Upper lobe of left lung (tissue), 6 donors: Measurements from ENCODE around the gene FEM1A. TPM values are rescaled to one million over a fixed set of nuclear protein-coding genes. Genes with fewer than 3 reads are reported as not detected.
"Not testable (repeated sequence)": the region's sequence is repeated elsewhere in the genome, so short reads cannot be mapped to it uniquely, and the experiment has no call there.

Experiments
- ATAC-seq, 2 donors: fragments of 200-7000 bp; cut with Tn5 transposase; one replicate each; pipeline ENCODE4 v1.9.1; 2022; ENCODE audit warnings: mild to moderate bottlenecking in 2 of 2, moderate library complexity in 2 of 2; ENCODE audit not compliant: low FRiP score in 2 of 2
- DNase-seq, 2 donors: peaks; one replicate each; pipeline ENCODE4 v3.0.0-alpha.2; 2019 to 2020
- H3K27ac ChIP-seq, 4 donors: fragments of 200-600 bp; sonication (generic); one replicate each; pipeline ENCODE4 v1.5.1; 2016 to 2019
- H3K27me3 ChIP-seq, 4 donors: fragments of 200-600 bp; sonication (generic); one replicate each; pipeline ENCODE4 v1.5.1; 2017 to 2019
- H3K36me3 ChIP-seq, 4 donors: fragments of 200-600 bp; sonication (generic); one replicate each; pipeline ENCODE4 v1.5.1; 2016 to 2019
- H3K4me1 ChIP-seq, 4 donors: fragments of 200-600 bp; sonication (generic); one replicate each; pipeline ENCODE4 v1.5.1; 2018 to 2019
- H3K4me3 ChIP-seq, 4 donors: fragments of 200-600 bp; sonication (generic); one replicate each; pipeline ENCODE4 v1.5.1; 2017 to 2019; ENCODE audit warnings: mild to moderate bottlenecking in 2 of 4, moderate library complexity in 1 of 4
- H3K9me3 ChIP-seq, 4 donors: fragments of 200-600 bp; sonication (generic); one replicate each; pipeline ENCODE4 v1.5.1; 2018 to 2019
- EP300 ChIP-seq, 4 donors: sonication (generic); formaldehyde crosslinking; IDR thresholded peaks; one replicate each; pipeline ENCODE4 v1.5.1; 2017; ENCODE audit warnings: antibody characterized with exemption in 4 of 4, control low read depth in 2 of 4
- POLR2A ChIP-seq, 4 donors: fragments of 450-650 bp; IDR thresholded peaks; one replicate each; pipeline ENCODE4 v1.5.1; 2016 to 2017; ENCODE audit warnings: antibody characterized with exemption in 4 of 4, mild to moderate bottlenecking in 2 of 4
- POLR2AphosphoS5 ChIP-seq, 2 donors: sonication (generic); formaldehyde crosslinking; IDR thresholded peaks; one replicate each; pipeline ENCODE4 v1.5.1; 2017; ENCODE audit warnings: antibody characterized with exemption in 2 of 2
- WGBS, 2 donors: methylation state at CpG; one replicate each; pipeline ENCODE4 v1.1.5; 2017 to 2018; 5-methylcytosine and 5-hydroxymethylcytosine counted together
- total RNA-seq, 6 donors: library from RNA; depleted of rRNA in 4 of 6; stranded (reverse); fragments of >200 nt in 4 of 6; gene quantifications; one replicate each; pipeline versions ENCODE4 v1.1.0 to v1.2.1, GENCODE V29; 2016 to 2021
- TF ChIP-seq, protein P1 (sequence below), 6 experiments: fragments of 450-650 bp in 4 of 6; fragments of 200-600 bp in 2 of 6; sonication (generic) in 2 of 6; IDR thresholded peaks; one replicate each; pipeline ENCODE4 v1.5.1; 2016 to 2019; ENCODE audit warnings: antibody characterized with exemption in 6 of 6
- donor health status: DM: no; HTN: no; CAD: no; lungs with moderate emphysema.
- donor health status: DM: no; HTN: yes; CAD: no; lungs with severe emphysema.

Gene FEM1A
- total RNA-seq, 6 donors from 2014 or later = 15.6 to 22.2 (median 16.0) TPM

DNA sequence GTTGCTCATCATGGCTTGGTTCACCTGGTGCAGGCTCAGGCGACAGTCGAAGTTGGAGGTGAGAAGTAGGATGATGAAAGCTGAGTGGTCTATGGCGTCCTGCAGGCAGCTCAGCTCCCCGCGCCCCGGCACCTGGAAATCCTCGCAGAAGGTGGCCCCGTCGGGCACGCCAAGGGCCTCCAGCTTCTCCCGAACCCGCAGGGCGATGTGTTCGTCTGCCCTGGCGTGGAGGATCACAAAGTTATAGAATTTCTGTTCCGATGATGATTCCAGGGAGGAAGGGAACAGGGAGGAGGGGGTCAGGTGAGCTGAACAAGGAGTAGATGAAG is 25.4 kb downstream of the FEM1A start:
- DNase-seq (peak in 1 of 2 donors; percentile 73), ATAC-seq (no peak)
- WGBS, 2 donors = 95% methylated on average over 14 to 16 of the region's 16 CpGs

DNA sequence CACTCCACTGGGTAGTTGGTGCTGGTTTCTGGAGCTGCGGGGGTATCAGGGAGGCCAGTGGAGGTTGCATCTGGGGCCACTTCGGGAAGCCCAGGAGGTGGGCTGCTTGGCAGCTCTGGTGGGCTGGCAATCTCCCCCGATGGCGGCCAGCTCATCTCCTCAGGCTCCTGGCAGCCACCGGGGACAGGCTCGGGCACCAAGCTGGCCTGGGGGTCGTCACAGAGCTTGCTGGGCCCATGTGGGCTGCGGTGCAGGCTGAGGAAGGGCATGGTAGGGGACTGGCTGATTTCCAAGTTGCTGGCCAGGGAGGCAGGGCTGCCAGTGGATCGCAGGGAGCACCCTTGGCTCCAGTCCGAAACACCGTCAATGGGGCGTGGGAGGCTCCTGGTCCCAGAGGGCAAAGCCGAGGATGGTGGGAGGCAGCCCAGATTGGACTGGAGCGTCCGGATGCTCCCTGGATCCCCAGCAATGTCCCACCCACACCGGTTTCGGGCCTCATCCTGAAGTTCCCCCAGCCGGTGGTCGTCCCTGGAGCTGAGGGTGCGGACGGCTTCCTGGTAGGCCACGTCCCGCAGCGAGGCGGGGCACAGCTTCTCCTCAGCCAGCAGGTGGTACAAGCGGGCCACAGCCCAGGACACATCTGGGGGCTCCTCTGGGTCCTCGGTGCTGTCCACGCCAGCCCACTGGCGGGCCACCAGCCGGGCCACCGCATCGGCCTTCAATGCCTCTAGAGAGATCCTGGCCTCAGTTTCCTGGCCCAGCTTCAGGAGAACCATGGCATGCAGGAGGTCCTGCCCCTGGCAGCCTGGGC is 26.1 kb downstream of the FEM1A start:
- Histone ChIP-seq H3K4me3 (no peak overlapping the region), H3K27ac (no peak overlapping the region), H3K4me1 (peaks cover 18 to 35% (median 28%) of the 10 kb centered on the region in 4 donors), H3K27me3 (no peaks in the 10 kb centered on the region), H3K9me3 (no peaks in the 10 kb centered on the region), H3K36me3 (peaks cover 0 to 38% (median 34%) of the 10 kb centered on the region in 4 donors)
- TF ChIP-seq POLR2AphosphoS5 (IDR thresholded peaks at IDR 0.05) = no peak
- TF ChIP-seq EP300 (IDR thresholded peaks at IDR 0.05) = no peak
- no peak for TF ChIP-seq POLR2A (IDR thresholded peaks at IDR 0.05)
- TF ChIP-seq, protein P1, sequence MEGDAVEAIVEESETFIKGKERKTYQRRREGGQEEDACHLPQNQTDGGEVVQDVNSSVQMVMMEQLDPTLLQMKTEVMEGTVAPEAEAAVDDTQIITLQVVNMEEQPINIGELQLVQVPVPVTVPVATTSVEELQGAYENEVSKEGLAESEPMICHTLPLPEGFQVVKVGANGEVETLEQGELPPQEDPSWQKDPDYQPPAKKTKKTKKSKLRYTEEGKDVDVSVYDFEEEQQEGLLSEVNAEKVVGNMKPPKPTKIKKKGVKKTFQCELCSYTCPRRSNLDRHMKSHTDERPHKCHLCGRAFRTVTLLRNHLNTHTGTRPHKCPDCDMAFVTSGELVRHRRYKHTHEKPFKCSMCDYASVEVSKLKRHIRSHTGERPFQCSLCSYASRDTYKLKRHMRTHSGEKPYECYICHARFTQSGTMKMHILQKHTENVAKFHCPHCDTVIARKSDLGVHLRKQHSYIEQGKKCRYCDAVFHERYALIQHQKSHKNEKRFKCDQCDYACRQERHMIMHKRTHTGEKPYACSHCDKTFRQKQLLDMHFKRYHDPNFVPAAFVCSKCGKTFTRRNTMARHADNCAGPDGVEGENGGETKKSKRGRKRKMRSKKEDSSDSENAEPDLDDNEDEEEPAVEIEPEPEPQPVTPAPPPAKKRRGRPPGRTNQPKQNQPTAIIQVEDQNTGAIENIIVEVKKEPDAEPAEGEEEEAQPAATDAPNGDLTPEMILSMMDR (IDR thresholded peaks at IDR 0.05) = no peak
- ATAC-seq (no peak), DNase-seq (peak in 1 of 2 donors; percentile 76)
- WGBS, 2 donors = 92 to 100% methylated on average over 1 to 7 of the region's 32 CpGs

More for the DNA sequence above, 25.4 kb downstream of the FEM1A start:
- Histone ChIP-seq H3K27ac (peak overlapping the region in 3 of 4 donors; percentile 62 to 72 (median 64)), H3K4me3 (no peak overlapping the region), H3K9me3 (no peaks in the 10 kb centered on the region), H3K27me3 (no peaks in the 10 kb centered on the region), H3K4me1 (peaks cover 20 to 43% (median 34%) of the 10 kb centered on the region in 4 donors), H3K36me3 (peaks cover 0 to 38% (median 33%) of the 10 kb centered on the region in 4 donors)
- TF ChIP-seq, protein P1 (IDR thresholded peaks at IDR 0.05) = no peak
- TF ChIP-seq EP300 (IDR thresholded peaks at IDR 0.05) = no peak
- TF ChIP-seq POLR2AphosphoS5 (IDR thresholded peaks at IDR 0.05) = no peak
- TF ChIP-seq POLR2A (IDR thresholded peaks at IDR 0.05) = no peak

DNA sequence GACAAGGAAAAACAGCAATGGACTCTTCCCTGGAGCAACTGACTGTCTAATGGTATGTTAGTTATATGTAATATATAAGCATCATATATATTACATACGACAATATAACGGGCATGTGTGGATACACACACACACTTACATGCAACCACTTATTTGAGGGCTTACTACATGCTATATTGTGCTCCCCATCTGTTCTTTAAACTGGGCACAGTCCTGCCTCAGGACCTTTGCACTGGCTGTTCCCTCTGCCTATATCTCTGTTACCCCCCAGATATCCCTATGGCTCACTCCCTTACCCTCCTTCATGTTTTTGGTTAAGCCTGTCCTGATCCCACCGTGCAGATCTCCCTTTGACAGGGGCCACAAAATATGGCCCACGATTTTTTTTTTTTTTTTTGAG is 29.7 kb downstream of the FEM1A start:
- H3K4me1 ChIP-seq = peaks cover 3 to 5% (median 4%) of the 10 kb centered on the region in 4 donors
- H3K27ac ChIP-seq = no peak overlapping the region
- H3K4me3 ChIP-seq = no peak overlapping the region
- peaks cover 0 to 44% (median 35%) of the 10 kb centered on the region in 4 donors for H3K36me3 ChIP-seq
- DNase-seq (no peak), ATAC-seq (no peak)
- 83 to 93% methylated on average over 4 of the region's 4 CpGs for WGBS, 2 donors
- TF ChIP-seq, protein P1 (IDR thresholded peaks at IDR 0.05) = no peak
- TF ChIP-seq POLR2AphosphoS5 (IDR thresholded peaks at IDR 0.05) (no peak), POLR2A (IDR thresholded peaks at IDR 0.05) (no peak), EP300 (IDR thresholded peaks at IDR 0.05) (no peak)
- H3K27me3 ChIP-seq = no peaks in the 10 kb centered on the region
- H3K9me3 ChIP-seq = no peaks in the 10 kb centered on the region

DNA sequence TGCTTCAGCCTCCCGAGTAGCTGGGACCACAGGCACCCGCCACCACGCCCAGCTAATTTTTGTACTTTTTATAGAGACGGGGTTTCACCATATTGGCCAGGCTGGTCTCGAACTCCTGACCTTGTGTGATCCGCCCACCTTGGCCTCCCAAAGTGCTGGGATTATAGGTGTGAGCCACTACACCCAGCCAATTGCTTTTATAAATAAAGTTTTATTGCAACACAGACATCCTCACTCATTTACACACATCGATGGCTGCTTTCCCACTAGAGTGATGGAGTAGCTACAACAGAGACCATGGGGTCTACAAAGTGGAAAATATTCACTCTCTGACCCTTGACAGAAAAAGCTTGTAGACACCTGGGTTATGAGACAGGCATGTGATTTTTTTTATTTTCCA is 30.8 kb downstream of the FEM1A start:
- peaks cover 0 to 33% (median 24%) of the 10 kb centered on the region in 4 donors for H3K36me3 ChIP-seq
- not testable (repeated sequence) for ATAC-seq

DNA sequence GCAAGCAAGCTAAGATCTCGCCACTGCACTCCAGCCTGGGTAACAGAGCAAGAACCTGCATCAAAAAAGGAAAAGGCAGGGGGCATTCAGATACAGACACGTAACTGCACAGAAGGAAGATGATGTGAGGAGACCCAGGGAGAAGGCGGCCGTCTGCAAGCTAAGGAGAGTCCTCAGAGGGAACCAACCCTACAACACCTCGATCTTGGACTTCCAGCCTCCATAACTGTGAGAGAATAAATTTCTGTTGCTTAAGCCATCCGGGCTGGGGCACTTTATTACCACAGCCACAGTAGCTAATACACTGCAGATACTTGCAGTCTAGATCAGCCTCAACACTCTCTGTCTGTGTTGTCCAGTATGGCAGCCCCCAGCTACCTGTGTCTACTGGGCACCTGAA is 32.0 kb downstream of the FEM1A start:
- peaks cover 0 to 21% (median 13%) of the 10 kb centered on the region in 4 donors for H3K36me3 ChIP-seq
- peaks cover 0 to 11% (median 4%) of the 10 kb centered on the region in 4 donors for H3K4me1 ChIP-seq
- TF ChIP-seq POLR2A (IDR thresholded peaks at IDR 0.05) (no peak), EP300 (IDR thresholded peaks at IDR 0.05) (no peak), POLR2AphosphoS5 (IDR thresholded peaks at IDR 0.05) (no peak)
- TF ChIP-seq, protein P1 (IDR thresholded peaks at IDR 0.05) = no peak
- no peak overlapping the region for H3K4me3 ChIP-seq
- no peak for DNase-seq
- H3K27me3 ChIP-seq = no peaks in the 10 kb centered on the region
- ATAC-seq = no peak
- H3K27ac ChIP-seq = no peak overlapping the region
- 86 to 88% methylated on average over 6 of the region's 6 CpGs for WGBS, 2 donors
- H3K9me3 ChIP-seq = no peaks in the 10 kb centered on the region

More for the DNA sequence above, 30.8 kb downstream of the FEM1A start:
- not testable (repeated sequence) for DNase-seq, H3K27me3 ChIP-seq, H3K4me1 ChIP-seq, H3K27ac ChIP-seq, H3K9me3 ChIP-seq, H3K4me3 ChIP-seq
- 97 to 98% methylated on average over 7 of the region's 7 CpGs for WGBS, 2 donors
